Panc1 (cell line): Measurements from ENCODE around the gene PLPPR2.

Experiments used
- CTCF ChIP-seq: fragments of 450-650 bp; IDR thresholded peaks from 2 replicates; pipeline ENCODE4 v1.5.1; 2017; ENCODE audit warnings: mild to moderate bottlenecking
- POLR2AphosphoS5 ChIP-seq: IDR thresholded peaks from 2 replicates; pipeline ENCODE4 v1.6.1; 2012; ENCODE audit warnings: mild to moderate bottlenecking, low read depth, low read length, moderate library complexity
- REST ChIP-seq, 2 experiments: IDR thresholded peaks; 2 replicates each; pipeline ENCODE4 v1.6.1; 2011 to 2012; ENCODE audit warnings: low read depth in 2 of 2, control low read depth in 1 of 2, low read length in 1 of 2, mild to moderate bottlenecking in 1 of 2, moderate library complexity in 1 of 2; ENCODE audit not compliant: insufficient read depth in 1 of 2
- TCF7L2 ChIP-seq: IDR thresholded peaks from 2 replicates; pipeline ENCODE4 v1.6.1; 2011; ENCODE audit warnings: mild to moderate bottlenecking, low read depth, low read length, inconsistent platforms

GRCh38 chr19:11323601-11324078 lies 31.6 kb upstream of the PLPPR2 start:
- TF ChIP-seq CTCF (no peak), POLR2AphosphoS5 (no peak), REST (IDR thresholded peaks at IDR 0.05; ENCODE audit: insufficient read depth in 1 of 2, low read depth in 2 of 2, low read length in 1 of 2) (no peak), TCF7L2 (no peak)
